Thoracic aorta (tissue), 2 donors: ENCODE measurements around the gene ABT1. TPM values are rescaled to one million over a fixed set of nuclear protein-coding genes. Genes with fewer than 3 reads are reported as not detected.

Experiments
- ATAC-seq: fragments of 150-250 bp; one replicate; pipeline ENCODE4 v1.8.0; 2017; ENCODE audit warnings: low read depth; ENCODE audit not compliant: insufficient number of reproducible peaks, low FRiP score
- DNase-seq: peaks from one replicate; pipeline ENCODE4 v3.0.0-alpha.2; 2020; ENCODE audit warnings: low spot score
- H3K27ac ChIP-seq, 2 donors: fragments of 200-600 bp; sonication (generic); 1 replicate in 1 of 2; 2 replicates in 1 of 2; pipeline ENCODE4 v1.5.1; 2016; ENCODE audit warnings: mild to moderate bottlenecking in 2 of 2, moderate library complexity in 2 of 2
- H3K27me3 ChIP-seq: fragments of 200-600 bp; sonication (generic); replicated peaks from 2 replicates; pipeline ENCODE4 v1.6.0; 2016; ENCODE audit warnings: mild to moderate bottlenecking; ENCODE audit not compliant: insufficient read depth
- H3K36me3 ChIP-seq: fragments of 200-600 bp; sonication (generic); one replicate; pipeline ENCODE4 v1.5.1; 2016
- H3K4me1 ChIP-seq, 2 donors: fragments of 200-600 bp; sonication (generic); 1 replicate in 1 of 2; 2 replicates in 1 of 2; pipeline versions ENCODE4 v1.5.1 to v1.6.0; 2016; ENCODE audit warnings: low read depth in 2 of 2, mild to moderate bottlenecking in 1 of 2; ENCODE audit not compliant: control insufficient read depth in 1 of 2
- H3K4me3 ChIP-seq: fragments of 200-600 bp; sonication (generic); 2 replicates; pipeline ENCODE4 v1.5.1; 2016; ENCODE audit warnings: mild to moderate bottlenecking
- H3K9me3 ChIP-seq: fragments of 200-600 bp; sonication (generic); 2 replicates; pipeline ENCODE4 v1.5.1; 2016
- total RNA-seq, 2 donors: library from RNA; depleted of rRNA; stranded (reverse); fragments of >200 nt; gene quantifications; one replicate each; pipeline versions ENCODE4 v1.1.0 to v1.2.3, GENCODE V29; 2016
- TF ChIP-seq, protein P1 (sequence below): fragments of 200-600 bp; sonication (generic); IDR thresholded peaks from one replicate; pipeline ENCODE4 v1.5.1; 2019; ENCODE audit warnings: antibody characterized with exemption

ABT1 gene
- total RNA-seq, 2 donors from 2014 or later = 11.8 to 17.1 TPM

DNA sequence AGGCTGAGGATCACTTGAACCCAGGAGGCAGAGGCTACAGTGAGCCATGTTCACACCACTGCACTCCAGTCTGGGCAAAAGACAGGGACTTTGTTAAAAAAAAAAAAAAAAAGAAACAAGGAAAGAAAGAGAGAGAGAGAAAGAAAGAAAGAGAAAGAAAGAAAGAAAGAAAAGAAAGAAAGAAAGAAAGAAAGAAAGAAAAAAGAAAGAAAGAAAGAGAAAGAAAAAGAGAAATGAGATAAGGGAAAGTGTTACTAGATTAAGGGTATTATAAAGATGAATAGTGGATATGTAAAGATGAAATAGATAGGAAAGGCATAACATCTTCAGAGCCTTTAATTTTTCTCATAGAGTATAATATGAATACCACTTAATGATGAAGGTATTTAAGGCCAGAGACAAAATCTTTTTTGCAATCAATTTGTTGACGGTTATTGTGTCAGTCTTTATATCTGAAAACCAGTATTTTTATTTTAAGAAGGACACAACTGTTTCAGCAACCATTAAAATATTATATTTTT is 26.6 kb downstream of the ABT1 start:
- Histone ChIP-seq H3K27me3 (no peaks in the 10 kb centered on the region), H3K9me3 (peaks cover 7% of the 10 kb centered on the region), H3K4me3 (no peak overlapping the region), H3K4me1 (no peaks in the 10 kb centered on the region), H3K27ac (no peak overlapping the region), H3K36me3 (no peaks in the 10 kb centered on the region)
- no peak for ATAC-seq
- no peak for DNase-seq
- TF ChIP-seq, protein P1, sequence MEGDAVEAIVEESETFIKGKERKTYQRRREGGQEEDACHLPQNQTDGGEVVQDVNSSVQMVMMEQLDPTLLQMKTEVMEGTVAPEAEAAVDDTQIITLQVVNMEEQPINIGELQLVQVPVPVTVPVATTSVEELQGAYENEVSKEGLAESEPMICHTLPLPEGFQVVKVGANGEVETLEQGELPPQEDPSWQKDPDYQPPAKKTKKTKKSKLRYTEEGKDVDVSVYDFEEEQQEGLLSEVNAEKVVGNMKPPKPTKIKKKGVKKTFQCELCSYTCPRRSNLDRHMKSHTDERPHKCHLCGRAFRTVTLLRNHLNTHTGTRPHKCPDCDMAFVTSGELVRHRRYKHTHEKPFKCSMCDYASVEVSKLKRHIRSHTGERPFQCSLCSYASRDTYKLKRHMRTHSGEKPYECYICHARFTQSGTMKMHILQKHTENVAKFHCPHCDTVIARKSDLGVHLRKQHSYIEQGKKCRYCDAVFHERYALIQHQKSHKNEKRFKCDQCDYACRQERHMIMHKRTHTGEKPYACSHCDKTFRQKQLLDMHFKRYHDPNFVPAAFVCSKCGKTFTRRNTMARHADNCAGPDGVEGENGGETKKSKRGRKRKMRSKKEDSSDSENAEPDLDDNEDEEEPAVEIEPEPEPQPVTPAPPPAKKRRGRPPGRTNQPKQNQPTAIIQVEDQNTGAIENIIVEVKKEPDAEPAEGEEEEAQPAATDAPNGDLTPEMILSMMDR = no peak

DNA sequence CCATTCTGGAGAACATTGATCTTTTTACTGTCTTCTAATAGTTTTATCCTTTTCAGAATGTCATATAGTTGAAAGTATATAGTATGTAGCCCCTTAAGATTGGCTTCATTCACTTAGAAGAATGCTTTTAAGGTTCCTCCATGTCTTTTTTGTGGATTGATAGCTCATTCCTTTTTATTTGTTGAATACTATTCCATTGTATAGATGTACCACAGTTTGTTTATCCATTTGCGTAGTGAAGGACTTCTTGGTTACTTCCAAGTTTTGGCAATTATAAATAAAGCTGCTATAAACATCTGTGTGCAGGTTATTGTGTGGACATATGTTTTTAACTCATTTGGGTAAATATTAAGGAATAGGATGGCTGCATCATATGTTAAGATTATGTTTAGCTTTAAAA is 27.8 kb downstream of the ABT1 start:
- Histone ChIP-seq H3K36me3 (no peaks in the 10 kb centered on the region), H3K4me3 (no peak overlapping the region), H3K27me3 (no peaks in the 10 kb centered on the region), H3K9me3 (peaks cover 7% of the 10 kb centered on the region), H3K4me1 (no peaks in the 10 kb centered on the region), H3K27ac (no peak overlapping the region)
- TF ChIP-seq, protein P1 = no peak
- DNase-seq = no peak
- no peak for ATAC-seq

DNA sequence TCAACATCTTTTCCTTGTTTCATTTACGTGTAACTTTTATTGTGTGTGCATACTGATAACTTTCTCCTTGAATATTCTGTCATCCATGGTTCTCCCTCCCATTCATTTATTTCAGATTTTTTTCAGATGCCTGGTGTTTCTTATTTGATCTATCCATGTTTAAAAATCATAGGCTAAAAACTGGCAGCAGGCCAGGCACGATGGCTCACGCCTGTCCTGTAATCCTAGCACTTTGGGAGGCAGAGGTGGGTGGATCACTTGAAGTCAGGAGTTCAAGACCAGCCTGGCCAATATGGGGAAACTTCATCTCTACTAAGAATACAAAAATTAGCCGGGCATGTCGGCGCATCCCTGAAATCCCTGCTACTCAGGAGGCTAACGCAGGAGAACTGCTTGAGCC is 31.1 kb downstream of the ABT1 start:
- no peaks in the 10 kb centered on the region for H3K36me3 ChIP-seq
- H3K4me3 ChIP-seq = no peak overlapping the region
- no peaks in the 10 kb centered on the region for H3K27me3 ChIP-seq
- DNase-seq = no peak
- ATAC-seq = no peak
- TF ChIP-seq, protein P1 = no peak
- H3K9me3 ChIP-seq = peaks cover 7% of the 10 kb centered on the region
- no peaks in the 10 kb centered on the region for H3K4me1 ChIP-seq
- no peak overlapping the region for H3K27ac ChIP-seq

DNA sequence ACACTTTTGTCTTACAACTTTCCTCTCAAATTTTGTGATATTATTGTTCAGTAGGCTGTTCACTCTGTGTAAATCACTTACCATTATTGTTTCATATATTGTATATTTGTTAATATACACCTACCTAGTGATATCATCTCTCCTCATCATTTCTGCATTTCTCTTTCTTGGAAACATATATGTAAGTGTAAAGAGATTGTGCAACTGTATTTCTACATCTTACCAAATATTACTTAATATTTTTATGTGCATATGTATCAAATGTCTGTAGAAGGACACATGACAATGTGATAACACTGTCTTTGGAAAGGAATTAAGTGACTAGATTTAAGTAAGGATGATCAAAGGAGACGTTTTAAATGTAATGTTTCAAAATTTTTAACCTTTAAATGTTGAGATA is 32.6 kb downstream of the ABT1 start:
- H3K4me1 ChIP-seq = no peaks in the 10 kb centered on the region
- DNase-seq = no peak
- no peaks in the 10 kb centered on the region for H3K36me3 ChIP-seq
- no peak overlapping the region for H3K4me3 ChIP-seq
- no peaks in the 10 kb centered on the region for H3K27me3 ChIP-seq
- TF ChIP-seq, protein P1 = no peak
- H3K9me3 ChIP-seq = peaks cover 6% of the 10 kb centered on the region
- H3K27ac ChIP-seq = no peak overlapping the region
- ATAC-seq = no peak

DNA sequence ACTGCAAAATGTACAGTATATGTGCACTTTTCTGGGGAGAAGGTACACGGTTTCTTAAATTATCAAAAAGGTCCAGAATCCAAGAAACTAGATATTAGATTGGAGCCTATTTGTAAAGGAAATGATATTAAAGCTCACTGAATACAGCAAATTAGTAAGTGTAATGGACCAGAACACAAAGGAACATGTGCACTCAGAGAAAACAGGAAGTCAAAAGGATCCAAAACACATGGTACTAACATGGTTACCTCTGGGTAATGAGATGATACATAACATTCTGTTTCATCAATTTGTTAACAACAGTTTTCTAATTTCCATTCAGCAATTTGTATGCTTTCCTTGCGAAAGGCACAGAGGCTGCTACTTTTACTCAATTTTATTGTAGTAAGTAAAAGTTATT is 44.1 kb downstream of the ABT1 start:
- Histone ChIP-seq H3K27me3 (no peaks in the 10 kb centered on the region), H3K9me3 (peaks cover 15% of the 10 kb centered on the region), H3K4me1 (no peaks in the 10 kb centered on the region), H3K36me3 (peaks cover 42% of the 10 kb centered on the region), H3K4me3 (no peak overlapping the region), H3K27ac (no peak overlapping the region)
- ATAC-seq (no peak), DNase-seq (no peak)
- TF ChIP-seq, protein P1 = no peak
